GM12874 (cell line): ENCODE data around the gene ST6GAL1.

Experiments used
- CTCF ChIP-seq: IDR thresholded peaks from 2 replicates; pipeline ENCODE4 v1.5.1; 2011; ENCODE audit warnings: low read depth, mild to moderate bottlenecking, control low read depth, low read length, moderate library complexity; ENCODE audit not compliant: insufficient read depth

ST6GAL1 gene

GRCh38 chr3:186984064-186984463 is 53.7 kb downstream of the ST6GAL1 start:
- TF ChIP-seq CTCF = no peak

- TF ChIP-seq CTCF = no peak
Measured at GRCh38 chr3:186985661-186986364, 55.5 kb downstream of the ST6GAL1 start.

- TF ChIP-seq CTCF = no peak
Measured at GRCh38 chr3:186986406-186986805, 56.1 kb downstream of the ST6GAL1 start.

- no peak for TF ChIP-seq CTCF
Measured at GRCh38 chr3:186986816-186987215, 56.5 kb downstream of the ST6GAL1 start.

- TF ChIP-seq CTCF = no peak
Measured at GRCh38 chr3:186988806-186989205, 58.5 kb downstream of the ST6GAL1 start.

- no peak for TF ChIP-seq CTCF
Measured at GRCh38 chr3:186989429-186989828, 59.1 kb downstream of the ST6GAL1 start.

- TF ChIP-seq CTCF = no peak
Measured at GRCh38 chr3:186990277-186990676, 60.0 kb downstream of the ST6GAL1 start.
